Hematopoietic multipotent progenitor cell treated with erythropoietin and hydrocortisone succinate and interleukin-3 and kit ligand, for 17 days (in vitro differentiated cells): ENCODE results near the gene NHLRC4.

ENCODE experiments used
- DNase-seq: peaks from one replicate; pipeline ENCODE4 v3.0.0-alpha.2; 2015; ENCODE audit warnings: low spot score

NHLRC4 gene

DNA sequence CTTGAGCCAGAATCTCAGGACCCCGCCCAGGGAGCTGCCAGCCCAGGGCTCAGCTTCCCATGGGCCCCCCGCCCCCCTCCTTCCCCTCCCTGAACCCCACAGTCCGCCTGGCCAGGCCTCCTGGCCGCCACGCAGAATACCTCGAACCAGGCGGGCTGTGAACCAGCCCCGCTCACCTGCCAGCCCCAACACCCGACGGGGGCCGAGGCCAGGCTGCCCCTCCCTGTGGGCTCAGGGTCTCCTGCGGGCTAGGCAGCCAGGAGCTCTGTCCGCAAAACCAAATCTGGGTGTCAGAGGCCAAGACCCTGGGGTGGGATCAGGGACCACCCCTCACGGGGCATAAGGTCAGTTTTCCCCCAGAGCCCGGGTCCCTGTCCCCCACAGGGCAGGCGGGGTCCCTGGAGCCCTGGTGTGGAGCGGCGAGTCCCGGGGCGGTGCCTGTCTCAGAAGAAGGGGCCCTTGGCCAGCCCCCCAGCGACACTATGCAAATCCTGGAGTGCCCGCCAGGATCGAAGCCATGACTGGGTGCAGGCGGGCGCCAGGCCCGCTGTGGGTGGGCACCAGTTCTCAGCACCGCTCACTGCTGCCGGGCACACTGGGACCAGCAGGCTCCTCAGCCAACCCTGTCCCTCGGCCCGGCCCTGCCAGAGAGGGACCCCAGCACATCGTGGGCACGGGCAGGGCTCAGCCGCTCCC lies 13.1 kb upstream of the NHLRC4 start:
- no peak for DNase-seq

DNA sequence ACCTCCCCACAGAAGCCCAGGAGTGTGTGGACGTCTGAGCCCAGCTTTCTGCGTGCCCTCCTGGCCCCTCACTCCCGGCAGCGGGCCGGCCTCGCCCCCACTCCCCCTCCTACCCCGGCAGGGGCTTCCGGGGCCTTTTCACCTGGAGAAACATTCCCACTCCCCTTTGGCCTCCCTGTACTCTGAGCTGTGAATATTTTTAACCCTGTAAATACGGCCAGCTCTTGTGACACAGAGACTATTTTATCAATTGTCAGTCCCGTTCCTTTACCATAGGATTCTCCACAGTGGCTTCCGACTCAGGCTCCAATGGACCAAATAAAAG lies 12.5 kb upstream of the NHLRC4 start:
- no peak for DNase-seq

DNA sequence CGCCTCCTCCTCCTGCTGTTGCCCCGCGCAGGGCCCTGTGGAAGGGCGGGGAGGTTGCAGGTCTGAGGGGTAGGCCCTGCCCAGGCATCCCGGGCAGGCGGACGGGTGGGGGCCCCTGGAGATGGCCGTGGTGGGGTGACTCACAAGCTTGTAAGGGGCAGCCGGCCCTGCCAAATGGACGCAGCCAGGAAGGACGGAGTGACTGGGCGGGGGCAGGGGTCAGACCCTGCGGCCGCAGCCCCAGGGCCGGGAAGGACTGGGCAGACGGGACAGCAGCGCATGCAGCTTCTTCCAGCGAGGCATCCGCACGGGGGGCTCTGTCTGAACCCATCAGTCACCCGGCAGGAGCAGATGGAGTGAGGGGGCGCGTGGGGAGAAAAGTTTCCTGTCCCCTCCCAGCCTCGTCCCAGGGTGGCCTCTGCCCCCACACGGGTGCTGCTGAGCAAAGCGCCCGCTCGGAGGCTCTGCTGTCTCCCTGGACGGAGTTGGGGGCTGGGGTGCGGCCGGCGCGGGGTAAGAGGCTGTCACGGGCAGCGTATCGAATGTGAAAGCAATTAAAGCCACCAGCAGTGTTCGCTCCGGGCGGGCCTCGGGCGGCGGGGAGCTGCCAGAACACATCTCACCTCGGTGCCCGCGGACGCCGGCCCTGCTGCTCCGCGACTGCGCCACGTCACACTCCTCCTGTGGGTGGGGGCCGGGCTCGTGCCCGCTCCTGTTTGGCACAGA lies 12.0 kb upstream of the NHLRC4 start:
- DNase-seq = no peak

DNA sequence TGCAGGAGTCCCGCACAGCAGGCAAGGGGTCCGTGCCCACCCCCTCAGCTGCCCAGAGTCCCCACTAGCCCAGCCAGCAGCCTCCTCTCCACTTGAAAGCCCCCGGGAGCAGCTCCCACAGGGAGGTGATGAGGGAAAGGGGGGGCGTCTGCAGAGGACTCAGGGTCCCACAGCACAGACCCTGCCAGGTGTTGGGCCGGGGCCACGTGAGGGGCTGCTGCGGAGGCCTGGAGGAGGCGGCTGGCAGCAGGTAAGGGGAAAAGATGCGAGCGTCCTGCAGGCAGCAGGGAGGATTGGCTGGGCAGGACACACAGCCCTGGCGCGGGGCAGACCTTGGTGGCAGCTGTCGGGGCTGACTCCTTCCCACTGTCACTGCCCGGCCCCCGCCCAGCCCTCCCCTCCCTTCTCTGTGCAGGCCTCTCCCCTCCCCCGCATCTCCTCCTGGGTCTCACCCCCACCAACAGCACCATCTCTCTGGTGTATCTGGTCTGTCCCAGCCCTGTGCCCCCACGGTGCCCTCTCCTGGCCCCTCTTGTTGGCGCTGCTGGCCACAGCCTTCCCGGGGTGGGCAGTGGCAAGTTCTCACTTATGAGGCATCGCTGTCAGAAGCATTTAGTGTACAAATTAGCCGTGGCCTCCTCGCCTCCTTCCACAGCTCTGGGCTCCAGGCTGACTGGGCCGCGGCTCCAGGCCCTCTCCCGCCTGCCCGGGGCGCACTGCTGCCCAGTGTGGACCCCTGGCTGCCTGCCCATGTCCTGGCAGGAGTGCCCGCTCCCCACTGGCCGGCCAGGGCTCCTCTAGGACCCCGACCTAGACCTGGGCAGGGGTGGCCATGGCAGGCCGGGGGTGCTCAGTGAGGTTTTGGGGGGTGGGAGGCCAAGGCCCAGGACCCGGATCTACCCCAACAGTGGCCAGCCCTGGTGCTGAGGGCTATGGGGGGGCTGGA lies 11.0 kb upstream of the NHLRC4 start:
- no peak for DNase-seq

DNA sequence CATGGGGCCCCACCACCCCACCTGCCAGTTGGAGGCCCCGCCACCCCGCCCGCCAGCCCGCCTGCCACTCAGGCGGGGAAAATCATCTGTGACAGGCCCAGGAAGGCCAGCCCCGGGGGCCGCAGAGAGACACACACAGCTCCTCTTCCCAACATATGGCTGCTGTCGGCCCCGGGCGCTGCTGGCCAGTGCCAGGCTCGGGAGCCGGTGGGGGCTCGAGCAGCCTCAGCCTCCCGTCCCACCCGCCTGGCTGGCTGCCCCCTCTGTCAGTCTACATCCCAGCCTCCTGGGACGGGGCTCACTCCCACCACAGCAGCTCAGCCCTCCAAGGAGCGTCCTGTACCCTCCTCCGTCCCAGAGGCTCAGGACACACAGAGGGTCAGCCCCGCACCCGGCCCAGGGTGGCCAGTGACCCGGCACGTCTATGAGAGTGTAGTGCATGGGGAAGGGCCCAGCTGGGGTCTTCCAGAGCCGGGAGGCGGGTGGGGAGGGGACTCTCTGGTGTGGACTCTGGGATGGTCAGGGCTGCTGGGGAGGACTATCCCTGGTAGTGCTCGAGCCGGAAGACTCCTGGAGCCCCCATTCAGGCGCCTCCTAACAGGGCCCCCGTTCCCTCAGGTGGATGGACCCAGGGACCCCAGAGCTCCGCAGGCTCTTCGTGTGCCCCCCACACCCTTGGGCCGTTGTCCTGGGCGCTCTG lies 10.2 kb upstream of the NHLRC4 start:
- no peak for DNase-seq

DNA sequence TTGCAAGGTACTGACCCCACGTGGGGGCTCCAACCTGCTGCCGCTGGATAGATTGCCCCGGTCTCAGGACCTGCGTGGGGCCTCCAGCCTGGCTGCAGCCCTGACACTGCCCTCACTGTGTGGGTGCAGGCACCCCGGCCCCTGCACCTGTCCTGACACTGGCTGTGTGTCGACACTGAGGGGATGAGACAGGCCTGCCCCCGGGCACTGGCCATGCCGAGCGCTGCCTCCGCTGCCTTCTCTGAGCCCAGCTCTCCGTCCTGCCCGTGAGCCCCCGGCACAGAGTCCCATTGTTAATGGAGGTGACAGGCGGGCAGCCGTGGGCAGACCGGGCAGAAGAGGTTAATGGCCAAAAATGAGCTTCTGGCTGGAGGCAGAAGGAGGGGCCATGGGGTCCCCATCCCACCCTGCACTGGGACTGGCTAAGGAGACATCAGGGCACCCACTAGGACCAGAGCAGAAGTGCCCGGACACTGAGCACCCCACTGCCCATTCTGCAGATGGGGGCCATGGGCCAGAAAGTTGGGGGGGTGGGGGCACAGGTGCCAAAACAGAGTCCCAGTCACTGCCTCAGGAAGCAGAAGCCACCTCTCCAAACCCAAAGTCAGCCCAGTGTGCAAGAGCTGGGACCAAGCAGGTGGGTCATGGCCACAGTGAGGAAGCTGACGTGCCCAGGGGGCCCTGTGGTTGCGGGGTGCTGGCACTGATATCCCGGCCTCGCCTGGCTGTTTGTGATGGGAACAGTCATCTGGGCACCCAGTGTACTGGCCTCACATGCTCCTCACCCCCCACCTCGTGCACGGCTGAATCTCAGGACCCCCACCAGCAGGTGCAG lies 9.1 kb upstream of the NHLRC4 start:
- no peak for DNase-seq

DNA sequence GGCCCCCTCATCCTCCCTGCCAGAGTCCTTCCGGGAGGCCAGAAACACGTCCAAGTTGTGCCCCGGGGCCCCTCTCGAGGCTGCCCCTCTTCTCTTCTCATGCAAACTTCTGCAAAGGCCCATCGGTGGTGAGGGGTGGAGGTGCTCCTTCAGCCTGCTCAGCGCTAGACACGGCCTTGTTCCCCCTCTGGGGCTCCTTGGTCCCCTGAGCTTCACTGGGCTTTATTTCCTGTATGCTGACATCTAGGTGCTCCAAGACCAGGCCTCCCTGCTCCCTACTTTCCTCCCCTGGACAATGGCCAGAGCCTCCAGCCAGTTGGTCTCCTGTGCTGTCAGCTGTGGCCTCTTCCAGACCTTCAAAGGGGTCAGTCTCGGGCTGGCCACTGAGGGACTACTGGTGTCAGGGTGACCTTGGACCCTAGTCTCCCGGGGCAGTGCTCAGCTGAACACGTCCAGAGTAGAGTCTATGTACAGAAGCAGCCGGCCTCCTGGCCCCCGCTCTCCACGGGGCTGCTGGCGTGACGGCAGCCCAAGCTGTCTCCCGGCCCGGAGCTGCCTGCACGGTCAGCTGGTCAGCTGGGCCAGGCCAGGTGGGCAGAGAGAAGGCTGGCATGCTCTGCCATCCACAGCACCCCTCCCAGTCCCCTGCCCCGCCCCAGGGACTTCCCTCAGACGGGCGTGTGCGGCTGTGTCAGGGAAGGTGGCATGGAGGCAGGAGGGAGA lies 8.3 kb upstream of the NHLRC4 start:
- DNase-seq = no peak

DNA sequence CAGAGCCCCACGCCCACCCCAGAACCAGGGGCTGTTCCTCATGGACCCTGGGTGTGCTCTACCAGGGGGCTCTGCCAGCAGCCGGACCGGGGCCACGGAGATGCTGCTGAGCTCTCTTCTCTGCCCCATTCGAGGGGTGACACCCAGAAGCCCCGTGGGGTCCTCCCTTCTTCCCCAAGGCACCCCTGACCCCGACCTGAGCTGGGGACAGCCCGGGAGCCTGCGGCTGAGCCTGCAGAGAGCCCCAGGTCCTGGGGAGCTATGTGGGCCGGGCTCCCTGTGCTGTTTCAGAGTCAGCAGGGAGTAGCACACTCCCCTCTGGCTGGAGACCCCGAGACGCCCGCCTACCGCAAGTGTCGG lies 7.8 kb upstream of the NHLRC4 start:
- no peak for DNase-seq

DNA sequence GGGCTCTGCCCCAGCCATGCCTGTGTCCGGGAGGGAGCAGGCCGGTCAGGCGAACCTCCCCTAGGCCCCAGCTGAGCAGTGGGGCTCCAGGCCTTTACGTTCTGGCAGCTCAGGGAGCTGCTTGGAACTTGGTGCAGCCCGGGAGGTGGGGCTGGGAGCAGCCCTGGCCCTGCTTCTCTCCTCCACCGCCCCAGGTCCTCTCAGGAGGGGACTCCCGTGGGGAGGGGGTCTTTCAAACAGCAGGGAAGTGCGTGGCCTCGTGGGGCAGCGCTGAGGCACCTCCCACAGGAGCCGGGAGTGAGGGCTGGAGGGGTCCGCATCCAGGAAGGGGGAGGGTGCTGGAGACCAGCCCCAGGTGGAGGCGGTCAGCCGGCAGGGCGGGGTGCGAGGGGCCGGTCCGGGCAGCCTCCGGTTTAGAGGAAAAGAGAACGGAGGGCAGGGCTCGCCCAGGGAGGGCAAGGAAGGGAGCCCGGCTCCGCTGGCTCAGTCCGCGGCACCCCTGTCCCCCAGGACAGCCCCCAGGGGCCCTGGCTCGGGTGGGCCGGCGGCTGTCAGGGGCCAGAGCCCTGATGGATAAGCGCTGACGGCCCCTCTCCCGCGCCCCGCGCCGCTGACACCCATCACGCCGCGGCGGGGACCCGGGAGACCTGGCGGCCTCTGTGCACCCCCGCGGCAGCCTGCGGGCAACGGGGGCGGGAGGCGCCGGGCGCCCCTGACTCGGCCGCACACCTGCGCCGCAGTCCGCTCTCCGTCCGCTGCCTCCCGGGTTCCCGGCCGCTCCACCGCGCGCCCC lies 7.2 kb upstream of the NHLRC4 start:
- no peak for DNase-seq

DNA sequence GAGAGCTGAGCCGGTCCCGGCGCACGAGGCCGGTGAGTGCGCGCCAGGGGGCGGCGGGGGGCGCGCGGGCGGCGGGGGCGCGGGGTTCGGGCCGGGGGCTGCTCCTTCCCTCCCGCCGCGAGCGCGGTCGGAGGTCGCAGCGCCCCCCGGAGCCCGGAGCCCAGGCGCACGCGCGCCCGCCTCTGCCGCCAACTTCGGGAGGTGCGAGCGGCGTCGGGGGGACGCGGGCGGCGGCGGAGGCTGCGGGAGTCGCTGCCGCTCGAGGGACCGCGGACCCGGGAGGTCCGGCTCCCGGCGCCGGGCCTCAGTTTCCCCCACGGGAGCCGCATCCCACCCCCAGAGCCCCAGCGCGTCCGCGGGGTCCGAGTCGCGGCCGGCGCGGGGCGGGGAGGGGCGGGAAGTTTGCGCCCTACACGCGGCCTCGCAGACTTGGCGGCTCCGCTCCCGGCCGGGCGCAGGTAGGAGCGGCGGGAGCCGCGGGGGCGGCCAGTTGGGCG lies 6.6 kb upstream of the NHLRC4 start, which contains the start of gene PRR35:
TSS of gene PRR35 (plus strand) at position 191 of the 497 bp plus-strand sequence. CDS start 2,901 bp downstream, outside the sequence.
- no peak for DNase-seq

DNA sequence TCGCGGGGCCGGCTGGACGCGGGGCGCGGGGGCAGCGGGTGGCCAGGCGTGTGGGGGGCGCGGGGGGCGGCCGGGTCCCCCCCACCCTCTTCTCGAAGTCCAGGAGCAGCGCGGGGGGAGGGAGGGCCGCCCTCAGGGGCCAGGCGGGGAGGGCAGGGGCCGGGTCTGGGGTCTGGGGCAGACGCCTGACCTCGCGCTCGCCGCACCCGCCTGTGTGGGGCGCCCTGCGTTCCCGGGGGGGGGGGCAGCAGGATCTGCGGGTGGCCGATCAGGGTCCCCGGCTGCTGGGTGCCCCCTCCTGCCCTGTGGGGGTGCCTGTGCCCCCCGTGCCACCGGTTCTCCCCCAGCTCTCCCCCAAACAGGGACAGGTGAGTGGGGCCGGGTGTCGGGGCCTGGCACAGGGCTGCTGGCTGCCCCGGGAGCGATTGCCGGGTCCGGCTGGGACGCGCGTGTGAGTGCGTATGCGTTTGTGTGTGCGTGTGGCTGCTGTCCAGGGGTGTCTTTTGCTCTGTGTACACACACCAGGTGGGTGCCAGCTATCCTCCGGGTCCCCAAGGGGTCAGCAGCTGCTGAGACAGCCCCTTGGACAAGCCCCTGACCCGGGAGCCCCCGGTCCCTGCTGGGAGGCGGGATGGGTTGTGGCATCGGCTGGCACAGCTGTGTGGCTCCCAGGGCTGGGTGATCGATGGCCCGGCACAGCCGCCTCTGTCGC lies 5.9 kb upstream of the NHLRC4 start:
- no peak for DNase-seq

DNA sequence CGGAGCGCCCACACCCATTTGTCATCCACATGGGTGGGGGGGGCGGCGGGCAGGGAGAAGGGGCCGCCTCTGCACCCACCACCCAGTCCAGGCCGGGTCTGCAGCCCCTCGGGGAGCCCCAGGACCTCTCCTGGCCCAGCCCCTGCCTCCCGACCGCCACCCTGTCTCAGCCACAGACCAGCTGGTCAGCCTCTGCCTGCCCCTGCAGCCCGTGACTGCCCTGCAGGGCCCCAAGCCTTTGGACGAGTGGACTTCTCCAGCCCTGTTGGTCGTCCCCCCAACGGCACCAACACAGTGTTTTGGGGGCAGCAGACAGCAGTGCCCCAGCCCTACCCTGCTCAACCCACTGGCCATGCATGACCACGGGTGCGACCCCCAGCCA lies 5.4 kb upstream of the NHLRC4 start:
- no peak for DNase-seq

DNA sequence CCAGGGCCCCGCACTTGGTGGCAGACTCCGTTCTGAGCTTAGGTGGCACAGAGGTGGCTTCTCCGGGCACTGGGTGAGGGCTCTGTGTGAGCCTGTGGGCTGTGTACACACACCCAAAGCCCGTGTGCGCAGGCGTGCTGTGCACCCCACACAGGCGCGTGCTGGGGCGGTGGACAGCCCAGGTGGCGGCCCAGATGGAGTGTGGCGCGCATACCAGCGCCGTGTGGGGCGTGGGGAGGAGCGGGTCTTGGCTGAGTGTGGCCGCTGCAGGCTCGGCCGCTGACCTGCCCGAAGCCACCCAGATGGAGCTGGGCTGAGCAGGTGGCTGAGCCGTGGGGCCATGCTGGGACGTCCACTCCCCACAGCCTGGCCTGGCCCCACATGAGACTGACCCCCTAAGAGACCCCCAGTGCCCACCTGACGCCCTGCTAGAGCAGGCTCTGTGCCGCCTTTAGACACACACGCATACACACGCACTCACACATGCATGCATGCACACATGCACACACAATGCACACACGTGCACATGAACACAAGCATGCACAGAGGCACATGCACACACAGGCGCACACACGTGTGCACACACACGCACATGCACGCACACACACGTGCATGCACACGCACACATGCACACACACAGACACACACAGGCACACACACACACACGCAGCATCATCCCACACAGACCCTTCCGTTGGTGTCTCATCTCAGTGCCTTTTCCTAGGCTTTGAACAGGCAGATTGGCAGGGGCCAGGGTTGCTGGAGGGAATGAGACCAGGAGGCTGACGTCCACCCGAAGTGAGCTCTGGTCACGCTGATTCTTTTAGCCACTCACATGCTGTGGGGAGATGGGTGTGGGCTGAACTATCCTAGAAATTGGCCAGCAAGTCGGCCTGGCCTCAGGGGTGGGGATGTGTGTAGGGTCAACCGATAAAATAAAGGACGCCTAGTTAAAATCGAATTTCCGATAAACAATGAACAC lies 4.6 kb upstream of the NHLRC4 start:
- DNase-seq = no peak

DNA sequence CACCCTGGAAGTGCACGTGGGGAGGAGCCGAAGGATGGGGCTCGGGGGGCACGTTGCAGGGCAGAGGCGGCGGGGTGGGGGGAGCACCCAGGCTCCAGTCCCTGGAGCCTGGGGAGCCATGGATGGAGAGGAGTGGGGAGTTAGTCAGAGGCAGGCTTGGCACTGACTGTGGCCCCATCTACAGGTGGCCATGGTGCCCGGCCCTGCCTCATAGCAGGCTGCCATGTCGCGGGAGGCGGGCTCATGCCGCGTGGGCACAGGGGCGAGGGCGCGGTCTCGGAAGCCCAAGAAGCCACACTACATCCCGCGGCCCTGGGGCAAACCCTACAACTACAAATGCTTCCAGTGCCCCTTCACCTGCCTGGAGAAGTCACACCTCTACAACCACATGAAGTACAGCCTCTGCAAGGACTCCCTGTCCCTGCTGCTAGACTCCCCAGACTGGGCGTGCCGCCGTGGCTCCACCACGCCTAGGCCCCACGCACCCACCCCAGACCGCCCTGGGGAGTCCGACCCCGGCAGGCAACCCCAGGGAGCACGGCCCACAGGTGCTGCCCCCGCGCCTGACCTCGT lies 3.6 kb upstream of the NHLRC4 start:
- no peak for DNase-seq

DNA sequence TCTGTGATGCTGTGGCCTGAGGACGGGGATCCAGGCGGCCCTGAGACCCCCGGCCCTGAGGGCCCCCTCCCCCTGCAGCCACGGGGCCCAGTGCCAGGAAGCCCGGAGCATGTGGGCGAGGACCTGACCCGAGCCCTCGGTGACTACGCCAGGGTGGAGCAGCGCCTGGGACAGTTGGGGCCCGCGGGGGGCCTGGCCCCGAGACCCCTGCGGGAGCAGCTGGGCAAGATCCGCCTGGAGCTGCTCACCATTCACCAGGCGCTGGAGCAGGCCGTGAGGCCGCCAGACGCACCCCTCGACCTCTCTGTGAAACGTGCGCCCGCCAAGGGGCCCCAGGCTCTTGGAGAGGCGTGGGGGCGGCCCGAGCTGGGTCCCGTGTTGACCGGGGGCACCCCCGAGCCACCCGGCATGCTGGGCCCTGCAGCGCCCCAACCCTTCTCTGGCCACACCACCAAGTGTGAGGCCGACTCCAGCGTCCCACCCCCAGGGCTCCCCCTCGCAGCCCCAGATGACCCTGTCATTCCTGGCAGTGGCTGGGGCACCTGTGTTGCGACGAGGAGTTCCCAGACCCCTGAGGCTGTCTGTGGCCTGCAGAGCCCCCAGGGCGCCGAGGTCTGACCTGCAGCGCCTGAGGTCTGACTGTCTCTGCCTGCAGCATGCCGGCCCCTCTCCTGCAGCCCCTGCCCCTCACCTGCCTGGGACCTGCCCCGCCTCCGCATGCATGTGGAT lies 2.0 kb upstream of the NHLRC4 start:
- no peak for DNase-seq

DNA sequence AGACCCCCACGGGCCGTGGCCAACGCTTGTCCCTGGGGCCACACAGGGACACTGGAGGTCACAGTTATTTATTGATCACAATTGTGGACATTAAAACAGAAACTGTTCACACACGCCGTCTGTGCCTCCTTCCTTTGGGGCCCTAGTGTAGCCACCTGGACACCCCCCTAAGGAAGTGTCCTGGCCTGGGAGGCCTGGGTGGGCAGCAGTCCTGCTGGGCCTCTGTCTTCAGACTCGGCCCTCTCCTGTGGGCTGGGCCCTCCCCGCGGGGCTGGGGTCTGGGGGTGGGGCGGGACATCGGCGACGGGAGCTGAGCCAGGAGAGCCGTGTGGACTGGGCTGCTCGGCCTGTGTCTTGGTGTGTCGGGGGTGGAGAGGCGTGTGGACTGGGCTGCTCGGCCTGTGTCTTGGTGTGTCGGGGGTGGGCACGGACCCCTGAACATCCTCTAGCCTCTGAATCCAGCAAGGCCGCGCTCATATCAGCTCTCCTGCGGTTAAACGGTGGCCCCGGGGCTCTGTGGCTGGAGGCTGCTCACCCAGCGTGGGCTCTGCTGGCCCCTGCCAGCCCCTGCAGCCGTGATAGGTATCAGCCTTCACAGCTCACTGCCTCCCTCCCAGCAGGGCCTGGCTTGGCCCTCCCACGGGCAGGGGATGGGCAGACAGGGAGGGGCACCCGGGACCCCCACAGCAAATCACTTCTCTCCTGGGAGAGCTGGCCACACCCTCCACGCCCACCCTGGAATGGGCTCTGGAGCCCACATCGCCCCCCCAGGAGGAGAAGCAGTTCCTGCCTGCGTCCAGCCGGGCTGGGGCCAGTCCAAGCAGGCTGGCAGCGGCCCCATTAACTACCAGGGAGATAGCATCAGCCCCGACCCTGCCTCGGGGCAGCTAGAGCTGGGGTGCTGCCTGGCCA lies 1.1 kb upstream of the NHLRC4 start:
- DNase-seq = peak; percentile 32
